NOMO-1 treated with dmso at 0.1 percent for 144 hours (cell line): ENCODE data around the gene YBX2.

Experiments
- DNase-seq: peaks from one replicate; lab custom pipeline; 2025; ENCODE audit not compliant: unreplicated experiment; lab: John Stamatoyannopoulos, UW

YBX2 gene

GRCh38 chr17:7279448-7279847, 15.0 kb downstream of the YBX2 start:
- DNase-seq, result no peak

DNA sequence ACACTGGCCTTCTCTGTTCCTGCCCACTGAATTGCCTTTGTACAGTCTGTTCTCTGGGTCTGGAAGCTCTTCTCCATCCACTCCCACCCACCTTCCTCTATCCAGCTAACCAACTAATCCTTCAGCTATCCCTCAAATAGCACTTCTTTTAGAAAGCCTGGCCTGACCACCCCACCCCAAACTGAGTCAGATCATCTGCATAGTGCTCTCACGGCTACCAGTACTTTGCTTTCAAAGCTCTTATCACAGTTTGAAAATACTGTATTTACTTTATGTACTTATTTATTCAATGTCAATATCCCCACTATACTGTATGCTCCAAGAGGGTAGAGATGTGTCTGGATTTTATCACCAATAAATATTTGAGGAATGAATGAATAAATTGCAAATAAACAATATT, 27.7 kb downstream of the YBX2 start:
- no peak for DNase-seq

DNA sequence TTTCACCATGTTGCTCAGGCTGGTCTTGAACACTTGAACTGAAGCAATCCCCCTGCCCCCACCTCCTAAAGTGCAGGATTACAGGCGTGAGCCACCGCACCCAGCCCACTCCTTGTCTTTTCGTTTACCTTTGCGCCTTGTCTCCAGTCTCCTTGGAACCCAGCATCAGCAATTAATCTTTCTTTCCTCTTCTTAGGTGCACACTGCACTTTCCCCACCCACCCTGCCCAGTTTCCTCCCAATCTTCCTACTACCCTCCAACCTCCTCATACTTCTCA, 30.7 kb downstream of the YBX2 start:
- DNase-seq, result no peak

DNA sequence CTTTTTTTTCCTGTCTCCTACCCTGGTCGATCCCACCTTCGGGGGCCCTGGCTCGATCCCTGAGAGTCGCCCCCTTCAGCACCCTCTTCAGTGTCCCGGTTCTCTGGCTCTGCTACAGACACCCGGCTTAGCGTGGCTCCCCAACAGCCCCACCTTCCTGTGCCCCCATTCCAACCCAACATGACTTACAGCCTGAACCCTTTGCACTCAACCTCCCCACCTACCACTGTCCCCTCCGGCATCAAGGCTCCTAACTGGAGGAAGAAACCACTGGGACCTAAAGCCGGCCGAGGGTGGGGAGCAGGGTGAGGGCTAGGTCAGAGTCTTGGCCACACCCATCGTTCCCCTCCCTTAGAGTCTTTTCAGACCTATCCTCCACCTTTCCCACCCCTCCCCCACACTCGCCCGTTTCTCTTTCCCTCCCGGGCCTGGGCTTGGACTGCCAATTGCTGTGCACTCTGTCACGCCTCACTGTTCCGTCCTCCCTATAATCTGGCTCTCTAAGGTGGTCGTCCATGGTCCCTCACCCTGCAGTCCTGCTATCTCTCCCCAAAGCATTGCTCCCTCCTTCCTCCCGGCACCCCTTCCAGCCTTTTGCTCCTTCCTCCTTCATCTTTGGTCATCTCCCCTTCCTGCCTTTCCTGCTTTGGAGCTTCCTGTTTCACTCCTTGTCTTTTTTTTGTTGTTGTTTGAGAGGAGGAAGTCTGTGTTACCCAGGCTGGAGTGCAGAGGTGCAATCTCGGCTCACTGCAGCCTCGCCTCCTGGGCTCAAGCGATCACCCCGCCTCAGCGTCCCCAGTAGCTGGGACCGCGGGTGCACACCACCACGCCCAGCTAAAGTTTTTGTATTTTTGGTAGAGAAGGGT, 31.3 kb downstream of the YBX2 start:
- no peak for DNase-seq

GRCh38 chr17:7262192-7262934, 32.1 kb downstream of the YBX2 start, which contains the start of gene CLDN7:
Gene CLDN7, minus strand, starts transcription at chr17:7262478. Its CDS starts 435 bp downstream, at chr17:7262043.
- no peak for DNase-seq

GRCh38 chr17:7261379-7262191, 32.9 kb downstream of the YBX2 start:
- no peak for DNase-seq

DNA sequence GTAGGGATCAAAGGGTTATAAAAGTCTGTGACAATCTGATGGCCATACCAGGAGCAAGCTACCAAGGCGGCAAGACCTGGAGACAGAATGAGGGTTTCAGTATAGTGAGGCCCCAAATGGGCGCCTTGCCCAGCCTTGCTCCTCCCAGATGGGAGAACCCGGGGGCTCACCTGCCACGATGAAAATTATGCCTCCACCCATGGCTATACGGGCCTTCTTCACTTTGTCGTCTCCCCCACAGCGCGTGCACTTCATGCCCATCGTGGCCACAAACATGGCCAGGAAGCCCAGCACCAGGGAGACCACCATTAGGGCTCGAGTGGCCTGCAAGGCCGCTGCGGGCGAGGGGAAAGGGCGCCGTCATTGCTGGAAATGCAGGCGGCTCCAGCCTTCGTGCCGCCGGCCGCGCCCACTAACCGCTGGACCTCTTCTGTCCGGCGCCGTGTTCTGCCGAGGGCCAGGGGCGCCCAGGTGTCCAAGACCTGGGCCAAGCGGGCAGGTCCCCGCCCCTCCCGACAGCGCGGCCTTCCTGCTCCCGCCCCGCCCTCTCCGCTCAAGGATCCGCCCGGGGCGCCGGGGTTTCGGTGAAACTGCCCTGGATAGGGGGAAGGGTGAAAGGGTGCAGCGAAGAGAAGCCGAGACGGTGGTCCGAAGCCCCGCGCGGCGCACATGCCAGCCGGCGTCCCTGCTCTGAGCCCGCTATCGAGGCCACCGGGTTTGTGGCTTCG, 33.6 kb downstream of the YBX2 start:
- no peak for DNase-seq

DNA sequence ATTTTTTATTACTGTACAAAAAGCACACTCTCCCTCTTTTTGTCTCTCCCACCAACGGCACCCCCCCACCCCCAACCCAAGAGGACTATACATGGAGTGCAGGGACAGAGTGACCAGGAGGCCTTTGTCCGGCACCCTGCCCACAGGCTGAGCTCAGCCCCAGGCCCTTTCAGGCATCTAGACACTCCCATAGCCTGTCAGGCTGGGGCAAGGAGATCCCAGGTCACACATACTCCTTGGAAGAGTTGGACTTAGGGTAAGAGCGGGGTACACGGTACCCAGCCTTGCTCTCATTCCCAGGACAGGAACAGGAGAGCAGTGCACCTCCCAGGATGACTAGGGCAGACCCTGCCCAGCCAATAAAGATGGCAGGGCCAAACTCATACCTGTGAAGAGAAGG, 34.3 kb downstream of the YBX2 start:
- DNase-seq, result no peak

- DNase-seq, result no peak
Measured at GRCh38 chr17:7259555-7259889, 34.9 kb downstream of the YBX2 start.

DNA sequence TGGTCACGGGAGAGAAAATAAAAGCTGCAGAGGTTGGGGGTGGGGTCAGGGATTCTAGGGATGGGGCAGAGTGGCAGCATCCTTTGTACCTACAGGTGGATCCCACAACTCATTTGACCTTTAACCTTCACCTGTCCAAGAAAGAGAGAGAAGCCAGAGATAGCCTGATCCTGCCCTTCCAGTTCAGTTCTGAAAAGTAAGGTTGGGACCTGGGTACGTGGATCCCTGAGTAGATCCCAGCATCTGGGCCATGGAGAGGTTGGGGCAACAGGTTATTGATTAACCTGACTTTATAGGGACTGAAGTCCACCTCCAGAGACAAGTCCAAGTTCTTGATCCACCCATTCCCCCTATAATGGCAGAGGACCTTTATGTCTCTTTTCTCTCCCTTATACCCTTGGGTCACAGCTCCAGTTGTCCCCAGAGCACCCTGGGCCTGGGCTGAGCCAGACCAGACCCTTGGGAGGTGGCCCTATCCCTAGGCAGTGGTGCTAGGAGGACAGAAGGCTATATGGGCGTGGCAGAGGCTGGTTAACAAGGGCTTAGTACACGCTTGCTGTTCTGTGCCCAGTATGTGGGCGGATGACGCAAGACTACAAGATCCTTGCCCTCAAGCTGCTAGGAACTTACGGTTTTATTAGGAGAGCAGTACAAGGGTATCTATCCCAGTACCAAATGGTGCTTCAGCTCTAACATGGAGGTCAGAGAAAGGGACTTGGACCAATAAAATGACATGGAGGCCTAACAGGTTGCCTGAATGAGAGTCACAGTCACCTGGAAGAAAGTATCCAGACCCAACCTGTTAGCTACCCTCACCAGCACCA, 35.5 kb downstream of the YBX2 start:
- DNase-seq, result no peak

- DNase-seq, result no peak
Measured at GRCh38 chr17:7256766-7257456, 37.5 kb downstream of the YBX2 start.

DNA sequence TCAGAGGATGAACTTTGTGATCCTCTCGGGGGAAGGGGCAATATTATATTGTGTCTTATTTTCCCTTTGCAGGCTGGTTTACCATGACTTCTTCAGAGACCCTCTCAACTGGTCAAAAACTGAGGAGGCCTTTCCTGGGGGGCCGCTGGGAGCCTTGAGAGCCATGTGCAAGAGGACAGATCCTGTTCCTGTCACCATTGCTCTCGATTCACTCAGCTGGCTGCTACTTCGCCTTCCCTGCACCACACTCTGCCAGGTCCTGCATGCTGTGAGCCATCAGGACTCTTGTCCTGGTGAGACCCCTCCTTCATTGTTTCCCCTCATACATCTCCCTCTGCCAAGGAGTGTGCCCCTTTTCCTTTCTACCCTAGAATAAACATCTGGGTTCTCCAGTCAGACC, 39.9 kb downstream of the YBX2 start:
- DNase-seq, result no peak

DNA sequence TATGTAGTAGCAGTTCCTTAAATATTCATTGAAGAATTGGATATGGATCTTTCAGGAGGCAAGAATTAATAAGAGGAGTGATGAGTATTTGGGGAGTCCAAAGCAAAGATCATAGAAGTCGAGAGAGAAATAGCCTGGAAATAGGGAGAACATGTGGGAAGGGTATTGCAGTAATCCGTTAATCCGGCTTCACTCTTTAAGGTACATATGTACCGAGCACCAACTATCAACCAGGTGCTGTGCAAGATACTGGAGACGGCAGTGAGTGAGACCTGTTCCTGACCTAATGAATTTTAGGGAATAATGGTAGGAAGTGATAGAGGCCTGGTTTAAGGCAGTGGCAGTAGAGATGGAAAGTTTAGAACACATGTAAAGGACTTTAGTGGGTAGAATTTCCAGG, 41.4 kb downstream of the YBX2 start:
- no peak for DNase-seq

GRCh38 chr17:7252176-7253043, 42.0 kb downstream of the YBX2 start, which contains the start of gene ELP5:
Gene ELP5, plus strand, starts transcription at chr17:7252215. Its CDS starts 336 bp downstream, at chr17:7252551.
- DNase-seq, result peak; percentile 91

- peak; percentile 97 for DNase-seq
Measured at GRCh38 chr17:7251661-7252175, 42.7 kb downstream of the YBX2 start, which contains the start of gene CTDNEP1. Gene CTDNEP1, minus strand, starts transcription at chr17:7251734. Its CDS starts 438 bp downstream, at chr17:7251296.

- DNase-seq, result no peak
Measured at GRCh38 chr17:7250695-7251627, 43.5 kb downstream of the YBX2 start.

DNA sequence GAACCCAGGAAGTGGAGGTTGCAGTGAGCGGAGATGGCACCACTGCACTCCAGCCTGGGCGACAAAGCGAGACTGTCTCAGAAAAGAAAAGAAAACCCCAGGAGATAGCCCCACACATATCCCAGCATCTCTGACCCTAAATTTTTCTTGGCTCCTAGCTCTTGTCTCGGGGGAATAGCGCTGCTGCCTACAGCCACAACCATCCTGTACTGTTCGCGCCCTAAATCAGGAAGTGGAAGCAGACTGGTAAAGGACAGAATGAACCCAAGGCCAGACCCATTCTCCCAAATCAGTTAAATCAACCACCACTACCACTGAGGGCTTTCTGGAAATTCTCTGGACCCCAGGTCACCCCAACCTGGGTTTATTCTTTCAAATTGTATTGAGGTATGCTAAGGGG, 44.6 kb downstream of the YBX2 start:
- peak; percentile 33 for DNase-seq
